Limb (tissue), 2 donors: Measurements from ENCODE around the gene ZNF598.
A peak's percentile ranks its signal among the peaks of the same experiment; 100 is the strongest.
"Not testable (repeated sequence)": the region's sequence is repeated elsewhere in the genome, so short reads cannot be mapped to it uniquely, and the experiment has no call there.

ENCODE experiments used
- DNase-seq, 2 donors: peaks; one replicate each; pipeline ENCODE4 v3.0.0-alpha.2; 2016; ENCODE audit errors: extremely low spot score in 2 of 2

Gene ZNF598

GRCh38 chr16:2040787-2041522, 31.3 kb upstream of the ZNF598 start:
- DNase-seq, result no peak

GRCh38 chr16:2040041-2040786, 30.6 kb upstream of the ZNF598 start:
- no peak for DNase-seq

GRCh38 chr16:2039274-2040031, 29.8 kb upstream of the ZNF598 start:
- peak; percentile 79 to 86 for DNase-seq

GRCh38 chr16:2038382-2039231, 29.0 kb upstream of the ZNF598 start:
- DNase-seq, result peak in 1 of 2 donors; percentile 84

GRCh38 chr16:2037647-2038381, 28.2 kb upstream of the ZNF598 start:
- DNase-seq, result peak in 1 of 2 donors; percentile 90

- DNase-seq, result no peak
Observed at GRCh38 chr16:2037115-2037514, 27.5 kb upstream of the ZNF598 start.

GRCh38 chr16:2036200-2036966, 26.8 kb upstream of the ZNF598 start:
- no peak for DNase-seq

- peak in 1 of 2 donors; percentile 79 for DNase-seq
Observed at GRCh38 chr16:2035431-2036199, 26.0 kb upstream of the ZNF598 start.

- DNase-seq, result no peak
Observed at GRCh38 chr16:2034696-2035430, 25.2 kb upstream of the ZNF598 start.

GRCh38 chr16:2033909-2034695, 24.5 kb upstream of the ZNF598 start:
- DNase-seq, result not testable (repeated sequence)

- peak; percentile 70 to 74 for DNase-seq
Observed at GRCh38 chr16:2033057-2033908, 23.7 kb upstream of the ZNF598 start.

- DNase-seq, result no peak
Observed at GRCh38 chr16:2032285-2033056, 22.9 kb upstream of the ZNF598 start.

GRCh38 chr16:2031081-2031577, 21.5 kb upstream of the ZNF598 start:
- no peak for DNase-seq

- no peak for DNase-seq
Observed at GRCh38 chr16:2030036-2030435, 20.4 kb upstream of the ZNF598 start.

- DNase-seq, result peak in 1 of 2 donors; percentile 26
Observed at GRCh38 chr16:2029350-2029749, 19.7 kb upstream of the ZNF598 start.
